HepG2 (cell line): ENCODE measurements around the gene L3MBTL3. TPM values are rescaled to one million over a fixed set of nuclear protein-coding genes. Genes with fewer than 3 reads are reported as not detected.

Source experiments
- BCL6 ChIP-seq: IDR thresholded peaks from 2 replicates; pipeline ENCODE4 v1.6.1; 2016; ENCODE audit warnings: missing genetic modification reagents, missing compliant biosample characterization
- ERF ChIP-seq: IDR thresholded peaks from 2 replicates; pipeline ENCODE4 v1.6.1; 2018; ENCODE audit warnings: missing biosample characterization, missing genetic modification reagents
- ISL2 ChIP-seq: sonication (generic); formaldehyde crosslinking; IDR thresholded peaks from 2 replicates; pipeline ENCODE4 v1.5.0; 2020; ENCODE audit warnings: missing genetic modification reagents
- KMT2A ChIP-seq: sonication (generic); formaldehyde crosslinking; IDR thresholded peaks from 2 replicates; pipeline ENCODE4 v1.4.0; 2020; ENCODE audit warnings: missing genetic modification reagents
- LCORL ChIP-seq, 2 experiments: fragments of 450-650 bp in 1 of 2; sonication (generic) in 1 of 2; formaldehyde crosslinking in 1 of 2; IDR thresholded peaks; 2 replicates each; pipeline versions ENCODE4 v1.5.0 to v1.6.1; 2017 to 2020; ENCODE audit warnings: antibody characterized with exemption in 1 of 2, missing genetic modification reagents in 1 of 2
- MAFF ChIP-seq: IDR thresholded peaks from 2 replicates; pipeline ENCODE4 v1.6.1; 2011; ENCODE audit warnings: low read depth, low read length, improper control_type of control experiment
- NBN ChIP-seq: fragments of 450-650 bp; conservative IDR thresholded peaks from 2 replicates; pipeline ENCODE4 v1.6.1; 2017
- SMAD3 ChIP-seq: sonication (generic); formaldehyde crosslinking; IDR thresholded peaks from 2 replicates; pipeline ENCODE4 v1.4.0; 2020; ENCODE audit warnings: missing genetic modification reagents
- TARDBP ChIP-seq: sonication (generic); formaldehyde crosslinking; IDR thresholded peaks from 2 replicates; pipeline ENCODE4 v1.8.0; 2022; ENCODE audit warnings: mild to moderate bottlenecking, missing genetic modification reagents
- THYN1 ChIP-seq: sonication (generic); formaldehyde crosslinking; IDR thresholded peaks from 2 replicates; pipeline ENCODE4 v1.8.1; 2023; ENCODE audit warnings: low read depth, mild to moderate bottlenecking, moderate library complexity, missing genetic modification reagents, borderline replicate concordance
- ZBTB7A ChIP-seq: sonication (generic); formaldehyde crosslinking; IDR thresholded peaks from 2 replicates; pipeline ENCODE4 v1.8.0; 2022; ENCODE audit warnings: mild to moderate bottlenecking, missing genetic modification reagents
- ZFP1 ChIP-seq: IDR thresholded peaks from 2 replicates; pipeline ENCODE4 v1.6.1; 2016
- ZKSCAN5 ChIP-seq: sonication (generic); formaldehyde crosslinking; IDR thresholded peaks from 2 replicates; pipeline ENCODE4 v1.5.1; 2020; ENCODE audit warnings: mild to moderate bottlenecking, missing genetic modification reagents
- ZNF644 ChIP-seq: IDR thresholded peaks from 2 replicates; pipeline ENCODE4 v1.6.1; 2016; ENCODE audit warnings: low read depth
- ZSCAN21 ChIP-seq: sonication (generic); formaldehyde crosslinking; IDR thresholded peaks from 2 replicates; pipeline ENCODE4 v1.8.0; 2022; ENCODE audit warnings: mild to moderate bottlenecking, missing genetic modification reagents, moderate library complexity, borderline replicate concordance
- ZSCAN29 ChIP-seq: sonication (generic); formaldehyde crosslinking; conservative IDR thresholded peaks from 2 replicates; pipeline ENCODE4 v1.4.0; 2020; ENCODE audit warnings: mild to moderate bottlenecking, missing genetic modification reagents
- polyA plus RNA-seq, 8 experiments: library from polyadenylated mRNA; depleted of rRNA in 3 of 8; stranded (reverse) in 7 of 8; unstranded in 1 of 8; fragments of >200 nt; fragmentation: Illumina TruSeq in 4 of 8; extraction: Trizol in 4 of 8; gene quantifications; 2 replicates each; pipeline versions ENCODE4 v1.2.1 to v1.2.3, GENCODE V29; 2011 to 2016; ENCODE audit warnings: low read depth in 4 of 8, missing spikeins in 1 of 8, mixed read lengths in 1 of 8; ENCODE audit not compliant: insufficient read depth in 1 of 8
- total RNA-seq, 5 experiments: library from RNA; depleted of rRNA; stranded (reverse); fragments of >200 nt; fragmentation: Illumina TruSeq; extraction: Trizol; gene quantifications; 2 replicates each; pipeline ENCODE4 v1.2.3, GENCODE V29; 2016; ENCODE audit warnings: low read depth in 1 of 5
- TF ChIP-seq, protein P1 (sequence below): IDR thresholded peaks from 2 replicates; pipeline ENCODE4 v1.4.0; 2020; ENCODE audit warnings: mild to moderate bottlenecking, missing genetic modification reagents
- TF ChIP-seq, protein P2 (sequence below): sonication (generic); formaldehyde crosslinking; IDR thresholded peaks from 2 replicates; pipeline ENCODE4 v1.4.0; 2020; ENCODE audit warnings: missing genetic modification reagents
- TF ChIP-seq, protein P3 (sequence below): sonication (generic); formaldehyde crosslinking; IDR thresholded peaks from 2 replicates; pipeline ENCODE4 v1.4.0; 2020; ENCODE audit warnings: missing genetic modification reagents
- TF ChIP-seq, protein P4 (sequence below): sonication (generic); formaldehyde crosslinking; IDR thresholded peaks from 2 replicates; pipeline ENCODE4 v1.5.0; 2020; ENCODE audit warnings: missing genetic modification reagents
- TF ChIP-seq, protein P5 (sequence below): sonication (generic); formaldehyde crosslinking; IDR thresholded peaks from 2 replicates; pipeline ENCODE4 v1.9.0; 2021; ENCODE audit warnings: missing genetic modification reagents, mild to moderate bottlenecking, borderline replicate concordance

Gene L3MBTL3
- total and polyA plus RNA-seq, 2 of the 13 experiments (the other 11 are each of a cell fraction or from before 2014, with no cell fraction given) = 1.5 to 2.5 TPM

DNA sequence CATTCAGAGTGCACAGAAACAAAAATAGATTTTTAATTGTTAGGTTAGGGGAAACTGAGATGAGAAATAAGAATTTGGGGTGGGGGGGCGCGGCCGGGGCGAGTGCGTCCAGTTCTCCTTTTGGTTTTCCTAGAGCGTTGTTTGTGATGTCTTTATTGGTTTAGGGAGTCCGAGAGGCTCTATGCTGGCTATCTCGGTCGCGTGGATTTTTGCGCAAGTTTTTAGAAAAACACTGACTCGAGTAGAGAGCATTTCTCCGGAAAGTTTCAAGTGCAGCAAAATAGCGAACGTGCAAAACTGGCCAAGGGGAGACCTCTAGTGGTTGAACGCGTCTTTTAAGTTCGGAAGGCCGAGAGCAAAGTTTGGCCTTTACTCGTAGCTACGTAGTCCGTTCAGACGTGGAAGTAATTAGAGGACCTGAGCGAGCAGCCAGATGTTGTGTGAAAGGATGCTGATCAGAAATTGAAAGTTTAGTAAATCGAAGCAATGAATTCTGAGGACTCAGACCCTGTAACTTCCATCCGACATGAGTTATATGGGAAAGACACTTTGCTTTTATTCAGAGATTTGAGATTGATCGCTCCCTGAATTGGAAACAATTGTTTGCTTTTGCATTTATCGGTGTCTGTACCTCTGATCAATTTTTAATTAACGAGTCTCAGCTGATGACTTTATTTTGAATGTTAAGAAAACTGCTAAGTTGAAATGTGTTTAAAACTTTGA, 2.7 kb downstream of the L3MBTL3 start (continued):
- TF ChIP-seq, protein P1, sequence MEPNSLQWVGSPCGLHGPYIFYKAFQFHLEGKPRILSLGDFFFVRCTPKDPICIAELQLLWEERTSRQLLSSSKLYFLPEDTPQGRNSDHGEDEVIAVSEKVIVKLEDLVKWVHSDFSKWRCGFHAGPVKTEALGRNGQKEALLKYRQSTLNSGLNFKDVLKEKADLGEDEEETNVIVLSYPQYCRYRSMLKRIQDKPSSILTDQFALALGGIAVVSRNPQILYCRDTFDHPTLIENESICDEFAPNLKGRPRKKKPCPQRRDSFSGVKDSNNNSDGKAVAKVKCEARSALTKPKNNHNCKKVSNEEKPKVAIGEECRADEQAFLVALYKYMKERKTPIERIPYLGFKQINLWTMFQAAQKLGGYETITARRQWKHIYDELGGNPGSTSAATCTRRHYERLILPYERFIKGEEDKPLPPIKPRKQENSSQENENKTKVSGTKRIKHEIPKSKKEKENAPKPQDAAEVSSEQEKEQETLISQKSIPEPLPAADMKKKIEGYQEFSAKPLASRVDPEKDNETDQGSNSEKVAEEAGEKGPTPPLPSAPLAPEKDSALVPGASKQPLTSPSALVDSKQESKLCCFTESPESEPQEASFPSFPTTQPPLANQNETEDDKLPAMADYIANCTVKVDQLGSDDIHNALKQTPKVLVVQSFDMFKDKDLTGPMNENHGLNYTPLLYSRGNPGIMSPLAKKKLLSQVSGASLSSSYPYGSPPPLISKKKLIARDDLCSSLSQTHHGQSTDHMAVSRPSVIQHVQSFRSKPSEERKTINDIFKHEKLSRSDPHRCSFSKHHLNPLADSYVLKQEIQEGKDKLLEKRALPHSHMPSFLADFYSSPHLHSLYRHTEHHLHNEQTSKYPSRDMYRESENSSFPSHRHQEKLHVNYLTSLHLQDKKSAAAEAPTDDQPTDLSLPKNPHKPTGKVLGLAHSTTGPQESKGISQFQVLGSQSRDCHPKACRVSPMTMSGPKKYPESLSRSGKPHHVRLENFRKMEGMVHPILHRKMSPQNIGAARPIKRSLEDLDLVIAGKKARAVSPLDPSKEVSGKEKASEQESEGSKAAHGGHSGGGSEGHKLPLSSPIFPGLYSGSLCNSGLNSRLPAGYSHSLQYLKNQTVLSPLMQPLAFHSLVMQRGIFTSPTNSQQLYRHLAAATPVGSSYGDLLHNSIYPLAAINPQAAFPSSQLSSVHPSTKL (CRISPR knock-in tag) = peak; percentile 39; the same call in 1 of the 2 replicates
- no peak for TF ChIP-seq ZSCAN21 (CRISPR knock-in tag)
- TF ChIP-seq, protein P2, sequence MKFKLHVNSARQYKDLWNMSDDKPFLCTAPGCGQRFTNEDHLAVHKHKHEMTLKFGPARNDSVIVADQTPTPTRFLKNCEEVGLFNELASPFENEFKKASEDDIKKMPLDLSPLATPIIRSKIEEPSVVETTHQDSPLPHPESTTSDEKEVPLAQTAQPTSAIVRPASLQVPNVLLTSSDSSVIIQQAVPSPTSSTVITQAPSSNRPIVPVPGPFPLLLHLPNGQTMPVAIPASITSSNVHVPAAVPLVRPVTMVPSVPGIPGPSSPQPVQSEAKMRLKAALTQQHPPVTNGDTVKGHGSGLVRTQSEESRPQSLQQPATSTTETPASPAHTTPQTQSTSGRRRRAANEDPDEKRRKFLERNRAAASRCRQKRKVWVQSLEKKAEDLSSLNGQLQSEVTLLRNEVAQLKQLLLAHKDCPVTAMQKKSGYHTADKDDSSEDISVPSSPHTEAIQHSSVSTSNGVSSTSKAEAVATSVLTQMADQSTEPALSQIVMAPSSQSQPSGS (CRISPR knock-in tag) = no peak
- no peak for TF ChIP-seq THYN1 (CRISPR knock-in tag)
- TF ChIP-seq, protein P3, sequence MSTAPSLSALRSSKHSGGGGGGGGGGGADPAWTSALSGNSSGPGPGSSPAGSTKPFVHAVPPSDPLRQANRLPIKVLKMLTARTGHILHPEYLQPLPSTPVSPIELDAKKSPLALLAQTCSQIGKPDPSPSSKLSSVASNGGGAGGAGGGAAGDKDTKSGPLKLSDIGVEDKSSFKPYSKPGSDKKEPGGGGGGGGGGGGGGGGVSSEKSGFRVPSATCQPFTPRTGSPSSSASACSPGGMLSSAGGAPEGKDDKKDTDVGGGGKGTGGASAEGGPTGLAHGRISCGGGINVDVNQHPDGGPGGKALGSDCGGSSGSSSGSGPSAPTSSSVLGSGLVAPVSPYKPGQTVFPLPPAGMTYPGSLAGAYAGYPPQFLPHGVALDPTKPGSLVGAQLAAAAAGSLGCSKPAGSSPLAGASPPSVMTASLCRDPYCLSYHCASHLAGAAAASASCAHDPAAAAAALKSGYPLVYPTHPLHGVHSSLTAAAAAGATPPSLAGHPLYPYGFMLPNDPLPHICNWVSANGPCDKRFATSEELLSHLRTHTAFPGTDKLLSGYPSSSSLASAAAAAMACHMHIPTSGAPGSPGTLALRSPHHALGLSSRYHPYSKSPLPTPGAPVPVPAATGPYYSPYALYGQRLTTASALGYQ (CRISPR knock-in tag) = no peak
- 0 out of 2 replicates have a peak, but pooled peaks have one; percentile 14 for TF ChIP-seq SMAD3 (CRISPR knock-in tag)
- 0 out of 2 replicates have a peak, but pooled peaks have one; percentile 45 for TF ChIP-seq KMT2A
- TF ChIP-seq LCORL (IDR thresholded peaks at IDR 0.05) = no peak
- peak; percentile 55; the same call in 1 of the 2 replicates for TF ChIP-seq LCORL (CRISPR knock-in tag; IDR thresholded peaks at IDR 0.05)
- TF ChIP-seq NBN = no peak
- TF ChIP-seq TARDBP = no peak
- peak; percentile 51; the same call in 1 of the 2 replicates for TF ChIP-seq ERF (CRISPR knock-in tag)
- TF ChIP-seq ZSCAN29 = 0 out of 2 replicates have a peak, but pooled peaks have one; percentile 46
- TF ChIP-seq ZFP1 (CRISPR knock-in tag) = 0 out of 2 replicates have a peak, but pooled peaks have one; percentile 49
- no peak for TF ChIP-seq ZNF644 (CRISPR knock-in tag)
- TF ChIP-seq ISL2 (CRISPR knock-in tag) = no peak
- TF ChIP-seq, protein P4, sequence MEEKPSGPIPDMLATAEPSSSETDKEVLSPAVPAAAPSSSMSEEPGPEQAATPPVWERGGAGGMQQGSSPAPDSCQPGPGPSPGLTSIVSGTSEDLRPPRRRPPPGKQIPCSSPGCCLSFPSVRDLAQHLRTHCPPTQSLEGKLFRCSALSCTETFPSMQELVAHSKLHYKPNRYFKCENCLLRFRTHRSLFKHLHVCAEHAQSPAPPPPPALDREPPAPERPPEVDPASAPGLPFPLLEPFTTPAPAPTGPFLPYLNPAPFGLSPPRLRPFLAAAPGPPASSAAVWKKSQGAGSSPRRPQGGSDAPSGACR (CRISPR knock-in tag) = no peak
- TF ChIP-seq ZKSCAN5 (CRISPR knock-in tag) = no peak
- TF ChIP-seq BCL6 (CRISPR knock-in tag) = 0 out of 2 replicates have a peak, but pooled peaks have one; percentile 18
- TF ChIP-seq, protein P5, sequence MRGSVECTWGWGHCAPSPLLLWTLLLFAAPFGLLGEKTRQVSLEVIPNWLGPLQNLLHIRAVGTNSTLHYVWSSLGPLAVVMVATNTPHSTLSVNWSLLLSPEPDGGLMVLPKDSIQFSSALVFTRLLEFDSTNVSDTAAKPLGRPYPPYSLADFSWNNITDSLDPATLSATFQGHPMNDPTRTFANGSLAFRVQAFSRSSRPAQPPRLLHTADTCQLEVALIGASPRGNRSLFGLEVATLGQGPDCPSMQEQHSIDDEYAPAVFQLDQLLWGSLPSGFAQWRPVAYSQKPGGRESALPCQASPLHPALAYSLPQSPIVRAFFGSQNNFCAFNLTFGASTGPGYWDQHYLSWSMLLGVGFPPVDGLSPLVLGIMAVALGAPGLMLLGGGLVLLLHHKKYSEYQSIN (CRISPR knock-in tag) = no peak
- TF ChIP-seq ZBTB7A (CRISPR knock-in tag) = no peak
- peak; percentile 32; the same call in 1 of the 2 replicates for TF ChIP-seq MAFF
